Panc1 (cell line): Measurements from ENCODE around the gene PHACTR4. TPM values are rescaled to one million over a fixed set of nuclear protein-coding genes. Genes with fewer than 3 reads are reported as not detected.

Experiments
- ATAC-seq: fragments of 200-7000 bp; cut with Tn5 transposase; 2 replicates; pipeline ENCODE4 v1.9.1; 2020; ENCODE audit warnings: mild to moderate bottlenecking, moderate library complexity
- BruUV-seq: library from RNA; stranded (reverse); fragments of 400-500 nt; replicated peaks from 2 replicates; lab custom pipeline; 2021; lab: Mats Ljungman, UMichigan
- CTCF ChIA-PET: fragments of 300-600 bp; sonication (Branson Sonifier 250); formaldehyde crosslinking; loops from one replicate; lab custom pipeline; 2022; ENCODE audit warnings: antibody characterized with exemption; lab: Charles Lee
- POLR2A ChIA-PET: fragments of 300-600 bp; sonication (Branson Sonifier 250); formaldehyde crosslinking; loops from one replicate; lab custom pipeline; 2022; ENCODE audit warnings: antibody characterized with exemption; lab: Charles Lee
- DNase-seq: peaks from one replicate; pipeline ENCODE4 v3.0.0-alpha.2; 2010; ENCODE audit warnings: low read depth, low spot score
- H3K27ac ChIP-seq: 2 replicates; pipeline ENCODE4 v1.5.1; 2011; ENCODE audit warnings: mild to moderate bottlenecking, low read length, inconsistent platforms
- H3K27me3 ChIP-seq: fragments of 200-500 bp; sonication (Bioruptor generic); 2 replicates; pipeline ENCODE4 v1.6.0; 2014; ENCODE audit warnings: low read length, inconsistent platforms; ENCODE audit not compliant: control insufficient read depth, insufficient read depth
- H3K36me3 ChIP-seq: fragments of 200-500 bp; sonication (Bioruptor generic); 2 replicates; pipeline ENCODE4 v1.5.1; 2014; ENCODE audit warnings: inconsistent platforms, mild to moderate bottlenecking, low read length, moderate library complexity; ENCODE audit not compliant: control insufficient read depth, insufficient read depth
- H3K4me1 ChIP-seq: 2 replicates; pipeline ENCODE4 v1.5.1; 2011; ENCODE audit warnings: inconsistent platforms, mild to moderate bottlenecking, low read length, moderate library complexity; ENCODE audit not compliant: control insufficient read depth, insufficient read depth
- H3K4me3 ChIP-seq, 2 experiments: 2 replicates each; pipeline ENCODE4 v1.5.1; 2011 to 2012; ENCODE audit warnings: low read depth in 2 of 2, low read length in 2 of 2, mild to moderate bottlenecking in 2 of 2, inconsistent platforms in 1 of 2, moderate library complexity in 1 of 2
- H3K9me3 ChIP-seq: fragments of 200-500 bp; sonication (Bioruptor generic); 2 replicates; pipeline ENCODE4 v1.5.1; 2014; ENCODE audit warnings: low read depth, mild to moderate bottlenecking, inconsistent platforms, low read length, moderate library complexity; ENCODE audit not compliant: control insufficient read depth, insufficient read depth
- POLR2AphosphoS5 ChIP-seq: IDR thresholded peaks from 2 replicates; pipeline ENCODE4 v1.6.1; 2012; ENCODE audit warnings: mild to moderate bottlenecking, low read depth, low read length, moderate library complexity
- SIN3A ChIP-seq: IDR thresholded peaks from 2 replicates; pipeline ENCODE4 v1.6.1; 2012; ENCODE audit warnings: low read depth, mild to moderate bottlenecking, low read length, moderate library complexity, borderline replicate concordance; ENCODE audit not compliant: insufficient read depth
- TCF7L2 ChIP-seq: IDR thresholded peaks from 2 replicates; pipeline ENCODE4 v1.6.1; 2011; ENCODE audit warnings: mild to moderate bottlenecking, low read depth, low read length, inconsistent platforms
- in situ Hi-C: cut with HindIII; loops from 2 replicates; pipeline ENCODE4 v1.10.0; 2016; ENCODE audit warnings: low sequenced_read_pairs, low pct_unique_long_range_greater_than_20kb
- intact Hi-C: fragments of 100-400 bp; cut with micrococcal nuclease; formaldehyde crosslinking; loops from one replicate; pipeline ENCODE4 v1.10.0; 2022; ENCODE audit not compliant: unreplicated experiment
- total RNA-seq: library from RNA; stranded (reverse); gene quantifications from one replicate; pipeline ENCODE4 v1.2.1, GENCODE V29; 2021; ENCODE audit not compliant: unreplicated experiment
- TF ChIP-seq, protein P1 (sequence below): fragments of 450-650 bp; IDR thresholded peaks from 2 replicates; pipeline ENCODE4 v1.5.1; 2017; ENCODE audit warnings: mild to moderate bottlenecking
- TF ChIP-seq, protein P2 (sequence below), 2 experiments: IDR thresholded peaks; 2 replicates each; pipeline ENCODE4 v1.6.1; 2011 to 2012; ENCODE audit warnings: low read depth in 2 of 2, control low read depth in 1 of 2, low read length in 1 of 2, mild to moderate bottlenecking in 1 of 2, moderate library complexity in 1 of 2; ENCODE audit not compliant: insufficient read depth in 1 of 2

PHACTR4 gene
- total RNA-seq, 1 experiment from 2014 or later = 63.4 TPM

DNA sequence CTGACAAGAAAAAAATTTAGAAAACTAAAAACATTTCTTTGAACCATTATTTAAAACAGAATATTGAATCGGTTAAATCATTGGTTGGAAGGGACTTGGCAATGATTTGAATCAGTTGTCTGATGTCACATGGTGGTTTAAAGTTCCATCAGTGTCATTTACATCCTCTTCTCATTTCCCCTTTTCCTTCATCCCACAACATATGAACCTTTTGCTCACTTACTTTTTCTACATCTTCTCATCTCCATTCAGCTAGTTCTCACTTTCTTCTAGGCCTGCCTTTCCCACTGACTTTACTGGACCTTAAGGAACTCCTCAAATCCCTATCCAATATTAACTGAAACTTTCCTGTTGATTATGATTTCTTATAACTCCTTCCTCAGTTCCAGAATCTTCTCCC, 58.5 kb downstream of the PHACTR4 start:
- TF ChIP-seq SIN3A = no peak
- no peak for TF ChIP-seq TCF7L2
- TF ChIP-seq, protein P1, sequence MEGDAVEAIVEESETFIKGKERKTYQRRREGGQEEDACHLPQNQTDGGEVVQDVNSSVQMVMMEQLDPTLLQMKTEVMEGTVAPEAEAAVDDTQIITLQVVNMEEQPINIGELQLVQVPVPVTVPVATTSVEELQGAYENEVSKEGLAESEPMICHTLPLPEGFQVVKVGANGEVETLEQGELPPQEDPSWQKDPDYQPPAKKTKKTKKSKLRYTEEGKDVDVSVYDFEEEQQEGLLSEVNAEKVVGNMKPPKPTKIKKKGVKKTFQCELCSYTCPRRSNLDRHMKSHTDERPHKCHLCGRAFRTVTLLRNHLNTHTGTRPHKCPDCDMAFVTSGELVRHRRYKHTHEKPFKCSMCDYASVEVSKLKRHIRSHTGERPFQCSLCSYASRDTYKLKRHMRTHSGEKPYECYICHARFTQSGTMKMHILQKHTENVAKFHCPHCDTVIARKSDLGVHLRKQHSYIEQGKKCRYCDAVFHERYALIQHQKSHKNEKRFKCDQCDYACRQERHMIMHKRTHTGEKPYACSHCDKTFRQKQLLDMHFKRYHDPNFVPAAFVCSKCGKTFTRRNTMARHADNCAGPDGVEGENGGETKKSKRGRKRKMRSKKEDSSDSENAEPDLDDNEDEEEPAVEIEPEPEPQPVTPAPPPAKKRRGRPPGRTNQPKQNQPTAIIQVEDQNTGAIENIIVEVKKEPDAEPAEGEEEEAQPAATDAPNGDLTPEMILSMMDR = no peak
- TF ChIP-seq, protein P2, sequence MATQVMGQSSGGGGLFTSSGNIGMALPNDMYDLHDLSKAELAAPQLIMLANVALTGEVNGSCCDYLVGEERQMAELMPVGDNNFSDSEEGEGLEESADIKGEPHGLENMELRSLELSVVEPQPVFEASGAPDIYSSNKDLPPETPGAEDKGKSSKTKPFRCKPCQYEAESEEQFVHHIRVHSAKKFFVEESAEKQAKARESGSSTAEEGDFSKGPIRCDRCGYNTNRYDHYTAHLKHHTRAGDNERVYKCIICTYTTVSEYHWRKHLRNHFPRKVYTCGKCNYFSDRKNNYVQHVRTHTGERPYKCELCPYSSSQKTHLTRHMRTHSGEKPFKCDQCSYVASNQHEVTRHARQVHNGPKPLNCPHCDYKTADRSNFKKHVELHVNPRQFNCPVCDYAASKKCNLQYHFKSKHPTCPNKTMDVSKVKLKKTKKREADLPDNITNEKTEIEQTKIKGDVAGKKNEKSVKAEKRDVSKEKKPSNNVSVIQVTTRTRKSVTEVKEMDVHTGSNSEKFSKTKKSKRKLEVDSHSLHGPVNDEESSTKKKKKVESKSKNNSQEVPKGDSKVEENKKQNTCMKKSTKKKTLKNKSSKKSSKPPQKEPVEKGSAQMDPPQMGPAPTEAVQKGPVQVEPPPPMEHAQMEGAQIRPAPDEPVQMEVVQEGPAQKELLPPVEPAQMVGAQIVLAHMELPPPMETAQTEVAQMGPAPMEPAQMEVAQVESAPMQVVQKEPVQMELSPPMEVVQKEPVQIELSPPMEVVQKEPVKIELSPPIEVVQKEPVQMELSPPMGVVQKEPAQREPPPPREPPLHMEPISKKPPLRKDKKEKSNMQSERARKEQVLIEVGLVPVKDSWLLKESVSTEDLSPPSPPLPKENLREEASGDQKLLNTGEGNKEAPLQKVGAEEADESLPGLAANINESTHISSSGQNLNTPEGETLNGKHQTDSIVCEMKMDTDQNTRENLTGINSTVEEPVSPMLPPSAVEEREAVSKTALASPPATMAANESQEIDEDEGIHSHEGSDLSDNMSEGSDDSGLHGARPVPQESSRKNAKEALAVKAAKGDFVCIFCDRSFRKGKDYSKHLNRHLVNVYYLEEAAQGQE (IDR thresholded peaks at IDR 0.05; ENCODE audit: insufficient read depth in 1 of 2, low read depth in 2 of 2, low read length in 1 of 2) = no peak
- TF ChIP-seq POLR2AphosphoS5 = no peak
- no peak for DNase-seq
- no peak for ATAC-seq
- in situ Hi-C loops (no loop called here), intact Hi-C loops (no loop called here)
- H3K27ac ChIP-seq = no peak overlapping the region
- CTCF ChIA-PET = no interaction called here
- H3K36me3 ChIP-seq = no peaks in the 10 kb centered on the region
- no peaks in the 10 kb centered on the region for H3K9me3 ChIP-seq
- POLR2A ChIA-PET = no interaction called here
- BruUV-seq = TSS peak; percentile 19
- no peak overlapping the region for H3K4me3 ChIP-seq
- no peaks in the 10 kb centered on the region for H3K27me3 ChIP-seq
- no peaks in the 10 kb centered on the region for H3K4me1 ChIP-seq

DNA sequence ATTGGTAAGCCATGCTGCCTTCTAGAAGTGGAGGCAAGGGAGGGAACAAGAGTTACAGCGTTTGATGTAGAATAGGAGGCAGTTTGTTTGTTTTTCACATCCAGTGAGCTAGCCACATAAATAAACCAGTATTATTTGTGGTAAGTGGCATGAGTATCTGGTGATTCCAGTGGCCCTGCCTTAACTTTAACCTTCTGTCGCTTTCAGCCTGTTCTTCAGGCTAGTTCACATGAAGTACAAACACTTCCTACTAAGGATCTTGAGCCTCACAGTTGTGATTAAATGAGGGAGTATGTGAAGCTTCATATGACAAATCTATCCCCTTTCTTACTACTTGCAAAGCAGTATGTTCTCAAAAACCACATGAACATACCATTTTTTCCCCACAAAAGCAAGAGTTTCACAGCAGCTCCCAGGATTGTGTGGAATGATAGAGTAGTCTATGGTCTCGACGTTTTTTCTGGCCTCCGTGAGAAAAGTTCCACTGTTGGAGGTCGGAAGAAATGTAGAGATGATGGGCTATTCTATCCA, 59.5 kb downstream of the PHACTR4 start:
- H3K9me3 ChIP-seq = no peaks in the 10 kb centered on the region
- BruUV-seq = no TSS peak
- intact Hi-C loops = no loop called here
- ChIA-PET CTCF (no interaction called here), POLR2A (interaction anchor here (0.6 to 1.2 kb wide), 3 partner anchors 9 to 170 kb away, joined by 3 to 4 read pairs (median 4); no protein-coding TSS in a partner anchor)
- no peak for DNase-seq
- no peaks in the 10 kb centered on the region for H3K27me3 ChIP-seq
- H3K4me1 ChIP-seq = no peaks in the 10 kb centered on the region
- no peak overlapping the region for H3K4me3 ChIP-seq
- no peaks in the 10 kb centered on the region for H3K36me3 ChIP-seq
- H3K27ac ChIP-seq = no peak overlapping the region
- in situ Hi-C loops = no loop called here
- no peak for TF ChIP-seq POLR2AphosphoS5
- TF ChIP-seq, protein P1 = no peak
- TF ChIP-seq SIN3A = no peak
- TF ChIP-seq, protein P2 (IDR thresholded peaks at IDR 0.05; ENCODE audit: insufficient read depth in 1 of 2, low read depth in 2 of 2, low read length in 1 of 2) = no peak
- TF ChIP-seq TCF7L2 = no peak
- ATAC-seq = no peak
